ENCODE data around the gene ZFX. TPM values are rescaled to one million over a fixed set of nuclear protein-coding genes. Genes with fewer than 3 reads are reported as not detected.

ZFX gene
- total and polyA plus RNA-seq, 8 donors = 4.4 to 40.3 (median 23.9) TPM

Other genes with a start within 250 kb of the ZFX start
- gene APOO, start 241.8 kb upstream of the ZFX start, total RNA-seq = 10 to 100 TPM in 1 of 6 donors, 1 to 10 TPM in 5; 4.8 to 11.5 (median 7.6) TPM
- gene APOO, start 241.8 kb upstream of the ZFX start, polyA plus RNA-seq = 10 to 100 TPM in 1 of 2 donors, 1 to 10 TPM in 1; 10.0 to 16.9 TPM
- under 1 TPM in 5 of 6 donors, not detected in 1; 0.09 to 0.40 (median 0.16) TPM for gene CXorf58, start 241.7 kb upstream of the ZFX start, total RNA-seq
- gene CXorf58, start 241.7 kb upstream of the ZFX start, polyA plus RNA-seq = under 1 TPM; 0.07 to 0.19 TPM
- gene KLHL15, start 122.5 kb upstream of the ZFX start, total RNA-seq = 1 to 10 TPM; 3.3 to 4.7 (median 4.4) TPM
- 1 to 10 TPM; 1.2 to 3.1 TPM for gene KLHL15, start 122.5 kb upstream of the ZFX start, polyA plus RNA-seq
- gene EIF2S3, start 94.8 kb upstream of the ZFX start, total RNA-seq = 100 to 1,000 TPM in 4 of 6 donors, 10 to 100 TPM in 2; 84.4 to 139 (median 128) TPM
- 10 to 100 TPM; 40.0 to 52.9 TPM for gene EIF2S3, start 94.8 kb upstream of the ZFX start, polyA plus RNA-seq
- not detected for gene SUPT20HL2, start 164.3 kb downstream of the ZFX start, total RNA-seq
- gene SUPT20HL2, start 164.3 kb downstream of the ZFX start, polyA plus RNA-seq = not detected
- not detected for gene SUPT20HL1, start 210.9 kb downstream of the ZFX start, total RNA-seq
- gene SUPT20HL1, start 210.9 kb downstream of the ZFX start, polyA plus RNA-seq = not detected

Measured in pancreas (tissue), 8 donors.